ENCODE results near the gene ABCA3.

DNA sequence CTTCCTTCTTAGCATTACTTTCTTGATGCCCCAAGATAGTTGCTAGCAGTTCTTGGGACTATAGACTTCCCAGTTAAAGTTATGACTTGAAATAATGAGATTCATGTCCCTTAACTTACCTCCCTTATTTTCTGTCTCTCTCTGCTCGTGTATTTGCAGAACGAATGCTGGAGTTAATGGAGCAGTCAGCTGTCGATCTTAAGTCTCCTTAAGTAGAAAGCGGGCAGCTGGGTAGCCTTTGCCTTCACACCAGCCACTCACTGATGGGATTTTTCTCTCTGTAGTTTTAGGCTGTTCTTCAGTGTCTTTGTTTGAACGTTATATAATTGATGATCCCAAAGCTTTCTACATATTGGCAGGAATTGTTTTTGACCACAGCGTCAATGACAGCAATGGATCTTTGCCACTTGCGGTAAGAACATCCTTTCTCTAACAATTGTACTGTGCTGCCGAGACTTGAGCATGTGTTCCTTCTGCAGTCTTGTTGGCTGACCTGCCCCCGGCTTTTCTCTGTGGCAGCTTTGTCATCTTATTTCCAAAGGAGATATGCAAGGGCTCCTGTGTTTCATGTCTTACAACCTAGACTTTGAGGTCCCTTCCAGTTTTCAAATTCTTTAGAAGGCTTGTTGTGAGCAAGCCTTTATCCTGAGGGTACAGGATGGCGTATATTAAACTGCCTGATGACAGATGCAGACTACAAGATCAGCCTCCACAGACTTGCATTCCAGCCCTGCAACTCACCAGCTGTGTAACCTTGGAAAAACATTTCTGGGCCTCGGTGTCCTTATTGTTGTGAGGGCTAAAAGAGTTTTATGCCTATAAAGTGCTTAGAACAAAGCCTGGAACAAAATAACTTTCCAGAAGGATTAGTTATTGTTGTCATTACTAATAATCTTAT lies 25.1 kb upstream of the ABCA3 start:
- TF ChIP-seq, protein P1, sequence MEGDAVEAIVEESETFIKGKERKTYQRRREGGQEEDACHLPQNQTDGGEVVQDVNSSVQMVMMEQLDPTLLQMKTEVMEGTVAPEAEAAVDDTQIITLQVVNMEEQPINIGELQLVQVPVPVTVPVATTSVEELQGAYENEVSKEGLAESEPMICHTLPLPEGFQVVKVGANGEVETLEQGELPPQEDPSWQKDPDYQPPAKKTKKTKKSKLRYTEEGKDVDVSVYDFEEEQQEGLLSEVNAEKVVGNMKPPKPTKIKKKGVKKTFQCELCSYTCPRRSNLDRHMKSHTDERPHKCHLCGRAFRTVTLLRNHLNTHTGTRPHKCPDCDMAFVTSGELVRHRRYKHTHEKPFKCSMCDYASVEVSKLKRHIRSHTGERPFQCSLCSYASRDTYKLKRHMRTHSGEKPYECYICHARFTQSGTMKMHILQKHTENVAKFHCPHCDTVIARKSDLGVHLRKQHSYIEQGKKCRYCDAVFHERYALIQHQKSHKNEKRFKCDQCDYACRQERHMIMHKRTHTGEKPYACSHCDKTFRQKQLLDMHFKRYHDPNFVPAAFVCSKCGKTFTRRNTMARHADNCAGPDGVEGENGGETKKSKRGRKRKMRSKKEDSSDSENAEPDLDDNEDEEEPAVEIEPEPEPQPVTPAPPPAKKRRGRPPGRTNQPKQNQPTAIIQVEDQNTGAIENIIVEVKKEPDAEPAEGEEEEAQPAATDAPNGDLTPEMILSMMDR (IDR thresholded peaks at IDR 0.05) = no peak
- peak in 1 of 2 donors; percentile 56 for TF ChIP-seq POLR2A (IDR thresholded peaks at IDR 0.05)

All from adrenal gland (tissue), 5 donors.